Measurements from ENCODE around the gene ABTB2.
A peak's percentile ranks its signal among the peaks of the same experiment; 100 is the strongest.
"Not testable (repeated sequence)": the region's sequence is repeated elsewhere in the genome, so short reads cannot be mapped to it uniquely, and the experiment has no call there.

ABTB2 gene

DNA sequence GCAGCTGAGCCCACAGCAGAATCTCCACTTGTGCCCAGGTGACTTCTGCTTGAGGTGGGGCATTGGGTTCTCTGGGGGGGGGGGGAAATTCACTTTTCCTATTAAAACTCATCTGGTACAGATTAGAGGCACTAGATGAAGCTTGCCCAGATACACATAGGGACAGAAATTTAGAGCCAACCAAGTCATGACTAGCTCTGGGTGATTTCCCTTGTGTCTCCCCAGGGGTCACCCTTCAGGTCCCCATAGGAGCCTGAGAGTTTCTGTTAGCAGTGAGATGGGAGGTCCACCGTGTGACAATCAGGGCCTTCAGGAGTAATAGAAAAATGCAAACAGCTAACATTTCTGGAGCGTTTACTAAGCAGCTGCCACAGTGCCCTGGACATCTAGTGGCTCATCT is 175.4 kb downstream of the ABTB2 start:
- no peak for DNase-seq (ENCODE audit: low spot score)
- TF ChIP-seq CTCF (IDR thresholded peaks at IDR 0.05; ENCODE audit: extremely low read depth, missing control alignments): no peak

DNA sequence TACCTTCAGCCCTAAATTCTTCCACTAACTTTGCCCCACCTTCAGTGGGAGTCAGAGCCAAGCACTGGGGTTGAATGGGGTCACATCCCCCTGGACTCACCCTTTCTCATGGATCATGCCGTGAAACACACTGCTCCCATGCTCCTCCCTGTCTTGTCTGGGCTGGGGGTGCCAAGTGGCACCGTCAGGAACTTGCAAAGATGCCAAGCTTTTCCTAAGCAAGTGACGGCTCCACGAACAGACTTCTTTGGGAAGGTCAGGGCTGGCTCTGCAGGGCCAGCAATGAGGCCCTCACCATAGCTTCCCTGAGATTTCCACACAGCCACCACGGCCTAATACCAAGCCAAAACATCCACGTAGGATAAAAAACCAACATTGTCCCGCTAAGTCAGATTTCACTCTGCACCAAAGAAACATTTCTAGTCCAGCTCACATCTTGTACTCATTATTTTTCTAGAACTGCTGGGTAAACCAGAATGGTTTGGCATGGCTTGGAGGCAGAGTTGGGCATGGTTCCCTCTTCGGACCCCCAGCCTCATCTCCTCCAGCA is 175.9 kb downstream of the ABTB2 start:
- no peak for TF ChIP-seq CTCF (IDR thresholded peaks at IDR 0.05; ENCODE audit: extremely low read depth, missing control alignments)
- no peak for DNase-seq (ENCODE audit: low spot score)

GRCh38 chr11:34181251-34181650 is 176.6 kb downstream of the ABTB2 start:
- no peak for DNase-seq (ENCODE audit: low spot score)
- no peak for TF ChIP-seq CTCF (IDR thresholded peaks at IDR 0.05; ENCODE audit: extremely low read depth, missing control alignments)

DNA sequence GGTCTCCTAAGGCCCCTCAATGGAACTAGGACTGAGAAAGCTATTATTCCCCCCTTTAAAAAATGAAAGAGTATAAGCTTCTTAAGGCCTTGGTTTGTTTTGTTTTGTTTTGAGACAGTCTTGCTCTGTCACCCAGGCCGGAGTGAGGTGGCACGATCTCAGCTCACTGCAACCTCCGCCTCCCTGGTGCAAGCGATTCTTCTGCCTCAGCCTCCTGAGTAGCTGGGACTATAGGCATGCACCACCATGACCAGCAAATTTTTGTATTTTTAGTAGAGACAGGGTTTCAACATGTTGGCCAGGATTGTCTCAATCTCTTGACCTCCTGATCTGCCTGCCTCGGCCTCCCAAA is 177.0 kb downstream of the ABTB2 start:
- DNase-seq (ENCODE audit: low spot score): not testable (repeated sequence)

GRCh38 chr11:34180040-34180813 is 177.6 kb downstream of the ABTB2 start:
- peak; percentile 60 for DNase-seq (ENCODE audit: low spot score)

DNA sequence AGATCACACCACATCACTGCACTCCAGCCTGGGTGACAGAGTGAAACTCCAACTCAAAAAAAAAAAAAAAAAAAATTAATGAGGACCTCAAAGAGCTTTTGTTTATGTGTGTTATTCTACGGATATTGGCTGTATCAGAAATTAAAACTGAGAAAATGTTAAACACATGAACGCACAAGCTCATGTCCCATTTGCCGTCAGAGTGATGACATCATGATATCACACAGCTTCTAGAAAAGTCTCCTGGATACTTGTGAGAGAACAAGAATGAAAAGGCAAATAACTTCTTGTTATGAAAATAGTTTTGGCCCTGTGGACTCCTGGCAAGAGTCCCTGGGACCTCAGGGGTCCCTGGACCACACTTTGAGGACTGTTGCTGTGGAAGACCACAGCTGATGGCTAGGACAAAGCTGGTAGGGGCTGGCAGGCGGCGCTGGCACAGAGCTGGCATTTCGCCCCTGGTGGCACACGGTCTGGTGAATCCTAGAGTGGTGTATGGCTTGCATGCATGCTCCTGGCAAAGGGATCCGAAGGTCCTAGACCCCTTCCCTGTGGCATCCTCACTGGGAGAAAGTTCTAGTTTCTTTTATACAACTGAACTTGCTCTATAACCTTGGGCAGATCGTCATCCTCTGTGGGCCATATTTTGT is 178.7 kb downstream of the ABTB2 start:
- no peak for TF ChIP-seq CTCF (IDR thresholded peaks at IDR 0.05; ENCODE audit: extremely low read depth, missing control alignments)
- no peak for DNase-seq (ENCODE audit: low spot score)

More at GRCh38 chr11:34180040-34180813, 177.6 kb downstream of the ABTB2 start:
- no peak for TF ChIP-seq CTCF (IDR thresholded peaks at IDR 0.05; ENCODE audit: extremely low read depth, missing control alignments)

DNA sequence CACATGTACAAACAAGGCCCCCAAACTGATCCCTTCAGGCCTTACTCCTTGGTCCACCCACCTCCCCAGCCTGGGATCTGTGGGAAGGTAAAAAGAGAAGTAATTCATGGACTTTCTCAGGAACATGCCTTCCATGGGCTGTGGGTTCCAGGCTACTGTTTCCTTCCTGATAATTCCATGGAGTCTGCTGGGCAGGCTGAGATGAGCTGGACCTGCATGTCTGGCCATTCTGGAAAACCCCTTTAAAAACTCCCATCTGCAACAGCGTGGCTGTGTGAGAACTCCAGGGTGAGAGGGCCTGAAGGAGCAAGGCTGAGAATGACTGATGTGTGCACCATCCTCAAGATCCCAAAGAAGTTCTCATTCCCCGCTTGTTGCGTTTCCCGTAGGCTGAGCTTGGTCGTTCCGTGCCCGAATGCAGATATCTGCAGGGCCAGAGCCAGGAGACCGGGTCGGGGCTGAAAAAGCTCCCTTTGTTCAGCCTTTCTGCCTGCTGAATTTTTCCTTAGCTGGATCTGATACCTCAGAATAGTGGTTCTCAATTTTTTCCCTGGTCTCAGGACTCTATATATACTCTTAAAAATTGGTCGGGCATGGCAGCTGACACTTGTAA is 179.5 kb downstream of the ABTB2 start:
- no peak for DNase-seq (ENCODE audit: low spot score)
- no peak for TF ChIP-seq CTCF (IDR thresholded peaks at IDR 0.05; ENCODE audit: extremely low read depth, missing control alignments)

All from GM20000 (cell line).